ENCODE results near the gene SPATA16.
"Not testable (repeated sequence)": the region's sequence is repeated elsewhere in the genome, so short reads cannot be mapped to it uniquely, and the experiment has no call there.

SPATA16 gene

GRCh38 chr3:172911142-172911541 is 229.9 kb downstream of the SPATA16 start:
- H3K27ac ChIP-seq (ENCODE audit: low read length): no peak overlapping the region
- no peaks in the 10 kb centered on the region for H3K4me1 ChIP-seq (ENCODE audit: control insufficient read depth in 1 of 2, insufficient read depth in 2 of 2, low read length in 2 of 2)
- no peaks in the 10 kb centered on the region for H3K9me3 ChIP-seq (ENCODE audit: control insufficient read depth in 1 of 2, low read length in 2 of 2)
- no peaks in the 10 kb centered on the region for H3K27me3 ChIP-seq (ENCODE audit: low read depth, low read length)
- no peak overlapping the region for H3K4me3 ChIP-seq (ENCODE audit: low read depth in 1 of 2, low read length in 2 of 2)
- no peaks in the 10 kb centered on the region for H3K36me3 ChIP-seq (ENCODE audit: control insufficient read depth in 1 of 2, insufficient read depth in 2 of 2, low read length in 2 of 2)

GRCh38 chr3:172908771-172909270 is 232.2 kb downstream of the SPATA16 start:
- Histone ChIP-seq H3K27me3 (ENCODE audit: low read depth, low read length) (no peaks in the 10 kb centered on the region), H3K4me1 (ENCODE audit: control insufficient read depth in 1 of 2, insufficient read depth in 2 of 2, low read length in 2 of 2) (no peaks in the 10 kb centered on the region), H3K36me3 (ENCODE audit: control insufficient read depth in 1 of 2, insufficient read depth in 2 of 2, low read length in 2 of 2) (no peaks in the 10 kb centered on the region), H3K4me3 (ENCODE audit: low read depth in 1 of 2, low read length in 2 of 2) (no peak overlapping the region), H3K9me3 (ENCODE audit: control insufficient read depth in 1 of 2, low read length in 2 of 2) (no peaks in the 10 kb centered on the region), H3K27ac (ENCODE audit: low read length) (no peak overlapping the region)

GRCh38 chr3:172905451-172905850 is 235.6 kb downstream of the SPATA16 start:
- H3K4me3 ChIP-seq (ENCODE audit: low read depth in 1 of 2, low read length in 2 of 2): no peak overlapping the region
- no peaks in the 10 kb centered on the region for H3K27me3 ChIP-seq (ENCODE audit: low read depth, low read length)
- H3K36me3 ChIP-seq (ENCODE audit: control insufficient read depth in 1 of 2, insufficient read depth in 2 of 2, low read length in 2 of 2): no peaks in the 10 kb centered on the region
- no peak overlapping the region for H3K27ac ChIP-seq (ENCODE audit: low read length)
- no peaks in the 10 kb centered on the region for H3K4me1 ChIP-seq (ENCODE audit: control insufficient read depth in 1 of 2, insufficient read depth in 2 of 2, low read length in 2 of 2)
- no peaks in the 10 kb centered on the region for H3K9me3 ChIP-seq (ENCODE audit: control insufficient read depth in 1 of 2, low read length in 2 of 2)

DNA sequence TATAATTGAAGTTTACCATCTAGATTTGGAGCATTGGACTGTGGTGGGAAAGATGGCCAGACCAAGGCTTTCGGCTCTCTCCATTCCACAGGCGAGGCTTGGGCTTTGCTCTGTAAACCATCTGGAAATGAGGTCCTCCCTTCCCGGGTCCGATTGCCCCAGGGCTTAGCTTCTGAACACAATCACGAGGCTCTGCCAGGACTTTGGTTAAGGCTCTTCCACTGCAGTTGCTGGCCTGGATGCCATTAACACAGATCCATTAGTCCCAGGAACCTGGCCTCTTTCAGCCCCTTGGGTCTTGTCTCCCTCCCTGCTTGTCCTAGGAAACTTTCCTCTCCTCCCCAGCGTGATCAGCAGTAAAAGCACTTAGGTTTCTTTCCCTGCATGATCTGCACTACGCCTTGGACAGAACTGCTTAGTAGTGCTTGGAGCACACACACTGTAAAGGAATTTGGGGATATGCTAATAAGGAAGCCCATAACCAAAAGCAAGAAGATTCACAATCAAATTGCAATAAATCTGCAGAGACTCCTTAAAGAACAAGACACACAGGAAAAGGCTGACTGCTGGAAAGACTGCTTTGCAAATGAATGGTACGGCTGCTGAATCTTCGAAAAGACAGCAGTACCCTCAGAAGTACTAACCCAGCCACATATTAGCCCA is 236.2 kb downstream of the SPATA16 start:
- H3K27me3 ChIP-seq (ENCODE audit: low read depth, low read length): no peaks in the 10 kb centered on the region
- H3K27ac ChIP-seq (ENCODE audit: low read length): no peak overlapping the region
- no peaks in the 10 kb centered on the region for H3K9me3 ChIP-seq (ENCODE audit: control insufficient read depth in 1 of 2, low read length in 2 of 2)
- no peaks in the 10 kb centered on the region for H3K4me1 ChIP-seq (ENCODE audit: control insufficient read depth in 1 of 2, insufficient read depth in 2 of 2, low read length in 2 of 2)
- H3K36me3 ChIP-seq (ENCODE audit: control insufficient read depth in 1 of 2, insufficient read depth in 2 of 2, low read length in 2 of 2): no peaks in the 10 kb centered on the region
- H3K4me3 ChIP-seq (ENCODE audit: low read depth in 1 of 2, low read length in 2 of 2): no peak overlapping the region

DNA sequence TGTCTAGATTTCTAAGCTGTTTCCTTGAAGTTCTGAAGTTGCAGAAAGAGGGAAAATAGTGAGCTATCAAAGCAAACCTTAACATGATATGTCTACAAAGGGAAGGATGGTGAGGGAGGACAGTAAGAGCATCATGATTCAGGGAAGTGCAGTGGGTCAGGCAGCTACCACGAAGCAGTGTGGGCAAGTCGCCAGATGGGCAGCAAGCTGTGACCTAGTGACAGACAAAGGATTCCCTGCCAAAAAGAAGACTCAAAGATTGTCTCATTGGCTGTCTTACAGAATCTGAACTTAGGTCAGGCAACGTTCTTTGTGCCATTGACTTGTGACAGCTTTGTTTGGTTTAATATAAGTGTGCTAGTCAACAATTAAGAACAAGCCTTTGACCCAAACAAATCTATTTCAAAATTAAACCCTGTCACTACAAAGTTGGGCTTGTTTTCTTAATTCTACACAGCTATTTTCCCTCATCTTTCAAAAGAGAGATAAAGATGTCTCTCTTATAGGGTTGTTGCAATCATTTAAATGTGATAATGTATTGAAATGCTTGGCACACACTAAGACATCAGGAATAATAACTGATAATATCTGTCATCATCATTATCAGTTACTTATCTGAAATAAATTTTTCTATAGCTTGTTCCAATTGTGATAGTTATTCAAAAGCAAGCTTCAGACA is 237.3 kb downstream of the SPATA16 start:
- Histone ChIP-seq H3K4me3 (ENCODE audit: low read depth in 1 of 2, low read length in 2 of 2) (no peak overlapping the region), H3K9me3 (ENCODE audit: control insufficient read depth in 1 of 2, low read length in 2 of 2) (no peaks in the 10 kb centered on the region), H3K36me3 (ENCODE audit: control insufficient read depth in 1 of 2, insufficient read depth in 2 of 2, low read length in 2 of 2) (no peaks in the 10 kb centered on the region), H3K4me1 (ENCODE audit: control insufficient read depth in 1 of 2, insufficient read depth in 2 of 2, low read length in 2 of 2) (no peaks in the 10 kb centered on the region), H3K27me3 (ENCODE audit: low read depth, low read length) (no peaks in the 10 kb centered on the region), H3K27ac (ENCODE audit: low read length) (no peak overlapping the region)

GRCh38 chr3:172892158-172892557 is 248.9 kb downstream of the SPATA16 start:
- H3K9me3 ChIP-seq (ENCODE audit: control insufficient read depth in 1 of 2, low read length in 2 of 2): peaks cover 0 to 3% of the 10 kb centered on the region in 2 donors
- no peak overlapping the region for H3K4me3 ChIP-seq (ENCODE audit: low read depth in 1 of 2, low read length in 2 of 2)
- H3K27me3 ChIP-seq (ENCODE audit: low read depth, low read length): no peaks in the 10 kb centered on the region
- no peaks in the 10 kb centered on the region for H3K36me3 ChIP-seq (ENCODE audit: control insufficient read depth in 1 of 2, insufficient read depth in 2 of 2, low read length in 2 of 2)
- no peaks in the 10 kb centered on the region for H3K4me1 ChIP-seq (ENCODE audit: control insufficient read depth in 1 of 2, insufficient read depth in 2 of 2, low read length in 2 of 2)
- H3K27ac ChIP-seq (ENCODE audit: low read length): no peak overlapping the region

- no peak overlapping the region for H3K4me3 ChIP-seq (ENCODE audit: low read depth in 1 of 2, low read length in 2 of 2)
- H3K4me1 ChIP-seq (ENCODE audit: control insufficient read depth in 1 of 2, insufficient read depth in 2 of 2, low read length in 2 of 2): no peaks in the 10 kb centered on the region
- H3K9me3 ChIP-seq (ENCODE audit: control insufficient read depth in 1 of 2, low read length in 2 of 2): peaks cover 0 to 3% of the 10 kb centered on the region in 2 donors
- H3K36me3 ChIP-seq (ENCODE audit: control insufficient read depth in 1 of 2, insufficient read depth in 2 of 2, low read length in 2 of 2): no peaks in the 10 kb centered on the region
- H3K27me3 ChIP-seq (ENCODE audit: low read depth, low read length): no peaks in the 10 kb centered on the region
- H3K27ac ChIP-seq (ENCODE audit: low read length): no peak overlapping the region
Observed at GRCh38 chr3:172885704-172886103, 255.3 kb downstream of the SPATA16 start.

- Histone ChIP-seq H3K36me3 (ENCODE audit: control insufficient read depth in 1 of 2, insufficient read depth in 2 of 2, low read length in 2 of 2) (no peaks in the 10 kb centered on the region), H3K9me3 (ENCODE audit: control insufficient read depth in 1 of 2, low read length in 2 of 2) (peaks cover 0 to 5% of the 10 kb centered on the region in 2 donors), H3K27me3 (ENCODE audit: low read depth, low read length) (no peaks in the 10 kb centered on the region), H3K27ac (ENCODE audit: low read length) (no peak overlapping the region), H3K4me3 (ENCODE audit: low read depth in 1 of 2, low read length in 2 of 2) (no peak overlapping the region), H3K4me1 (ENCODE audit: control insufficient read depth in 1 of 2, insufficient read depth in 2 of 2, low read length in 2 of 2) (no peaks in the 10 kb centered on the region)
Observed at GRCh38 chr3:172882563-172882962, 258.5 kb downstream of the SPATA16 start.

DNA sequence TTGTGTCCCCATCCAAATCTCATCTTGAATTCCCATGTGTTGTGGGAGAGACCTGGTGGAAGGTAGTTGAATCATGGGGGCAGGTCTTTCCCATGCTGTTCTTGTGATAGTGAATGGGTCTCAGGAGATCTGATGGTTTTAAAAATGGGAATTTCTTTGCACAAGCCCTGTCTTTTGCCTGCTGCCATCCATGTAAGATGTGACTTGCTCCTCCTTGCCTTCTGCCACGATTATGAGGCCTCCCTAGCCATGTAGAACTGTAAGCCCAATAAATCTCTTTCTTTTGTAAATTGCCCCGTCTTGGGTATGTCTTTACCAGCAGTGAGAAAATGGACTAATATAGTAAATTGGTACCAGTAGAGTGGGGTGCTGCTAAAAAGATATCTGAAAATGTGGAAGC is 261.7 kb downstream of the SPATA16 start:
- not testable (repeated sequence) for H3K4me3 ChIP-seq (ENCODE audit: low read depth in 1 of 2, low read length in 2 of 2); H3K9me3 ChIP-seq (ENCODE audit: control insufficient read depth in 1 of 2, low read length in 2 of 2); H3K27me3 ChIP-seq (ENCODE audit: low read depth, low read length); H3K27ac ChIP-seq (ENCODE audit: low read length); H3K4me1 ChIP-seq (ENCODE audit: control insufficient read depth in 1 of 2, insufficient read depth in 2 of 2, low read length in 2 of 2); H3K36me3 ChIP-seq (ENCODE audit: control insufficient read depth in 1 of 2, insufficient read depth in 2 of 2, low read length in 2 of 2)

- Histone ChIP-seq H3K27ac (ENCODE audit: low read length) (no peak overlapping the region), H3K4me3 (ENCODE audit: low read depth in 1 of 2, low read length in 2 of 2) (no peak overlapping the region), H3K9me3 (ENCODE audit: control insufficient read depth in 1 of 2, low read length in 2 of 2) (peaks cover 0 to 5% of the 10 kb centered on the region in 2 donors), H3K27me3 (ENCODE audit: low read depth, low read length) (no peaks in the 10 kb centered on the region), H3K36me3 (ENCODE audit: control insufficient read depth in 1 of 2, insufficient read depth in 2 of 2, low read length in 2 of 2) (no peaks in the 10 kb centered on the region), H3K4me1 (ENCODE audit: control insufficient read depth in 1 of 2, insufficient read depth in 2 of 2, low read length in 2 of 2) (no peaks in the 10 kb centered on the region)
Observed at GRCh38 chr3:172877011-172877410, 264.0 kb downstream of the SPATA16 start.

- no peak overlapping the region for H3K27ac ChIP-seq (ENCODE audit: low read length)
- H3K4me3 ChIP-seq (ENCODE audit: low read depth in 1 of 2, low read length in 2 of 2): no peak overlapping the region
- peaks cover 0 to 5% of the 10 kb centered on the region in 2 donors for H3K9me3 ChIP-seq (ENCODE audit: control insufficient read depth in 1 of 2, low read length in 2 of 2)
- no peaks in the 10 kb centered on the region for H3K4me1 ChIP-seq (ENCODE audit: control insufficient read depth in 1 of 2, insufficient read depth in 2 of 2, low read length in 2 of 2)
- no peaks in the 10 kb centered on the region for H3K36me3 ChIP-seq (ENCODE audit: control insufficient read depth in 1 of 2, insufficient read depth in 2 of 2, low read length in 2 of 2)
- no peaks in the 10 kb centered on the region for H3K27me3 ChIP-seq (ENCODE audit: low read depth, low read length)
Observed at GRCh38 chr3:172876297-172876696, 264.7 kb downstream of the SPATA16 start.
